K562 (cell line): Measurements from ENCODE around the gene STXBP6. TPM values are rescaled to one million over a fixed set of nuclear protein-coding genes. Genes with fewer than 3 reads are reported as not detected.

Source experiments
- ATAC-seq: fragments of 200-7000 bp; cut with Tn5 transposase; 3 replicates; pipeline ENCODE4 v1.9.1; 2020; ENCODE audit warnings: moderate library complexity
- BruUV-seq: library from RNA; stranded (reverse); fragments of 400-500 nt; replicated peaks from 2 replicates; lab custom pipeline; 2021; lab: Mats Ljungman, UMichigan
- CTCF ChIA-PET: fragments of 300-600 bp; formaldehyde crosslinking; extraction: SDS; loops from one replicate; lab custom pipeline; 2021; ENCODE audit warnings: low intra/inter-chr PET ratio; lab: Yijun Ruan, JAX
- POLR2A ChIA-PET: fragments of 300-600, 350-650 bp; sonication (Branson Sonifier 250); formaldehyde crosslinking; extraction: SDS; loops from one replicate; lab custom pipeline; 2021; ENCODE audit warnings: antibody characterized with exemption, inconsistent platforms; lab: Yijun Ruan, JAX
- DNase-seq, 4 experiments: peaks; one replicate each; pipeline versions ENCODE4 v3.0.0 to v3.0.0-alpha.2; 2011 to 2018; ENCODE audit warnings: low spot score in 3 of 4, mixed read lengths in 3 of 4; ENCODE audit errors: extremely low read depth in 1 of 4
- FAIRE-seq: peaks from 2 replicates; lab custom pipeline; 2011; peaks lifted over from hg19 to GRCh38; lab: Jason Lieb, UNC
- H2AFZ ChIP-seq: 2 replicates; pipeline ENCODE4 v1.6.0; 2011; ENCODE audit warnings: low read depth, low read length, control low read depth, inconsistent platforms
- H3K27ac ChIP-seq: fragments of 200-600 bp; 3 replicates; pipeline ENCODE4 v1.8.0; 2011; ENCODE audit warnings: low read depth, mild to moderate bottlenecking, control low read depth, inconsistent platforms, low read length, moderate library complexity, mixed read lengths; ENCODE audit errors: extremely low read depth
- H3K27me3 ChIP-seq, 2 experiments: fragments of 300-600 bp in 1 of 2; 2 replicates in 1 of 2; 3 replicates in 1 of 2; pipeline versions ENCODE4 v1.6.0 to v1.8.0; 2011; ENCODE audit warnings: inconsistent platforms in 2 of 2, low read length in 2 of 2, mild to moderate bottlenecking in 1 of 2, mixed read lengths in 1 of 2, moderate library complexity in 1 of 2; ENCODE audit not compliant: control insufficient read depth in 2 of 2, insufficient read depth in 2 of 2
- H3K36me3 ChIP-seq: fragments of 300-600 bp; 3 replicates; pipeline ENCODE4 v1.8.0; 2011; ENCODE audit warnings: mild to moderate bottlenecking, low read length, inconsistent platforms; ENCODE audit not compliant: control insufficient read depth, insufficient read depth
- H3K4me1 ChIP-seq, 2 experiments: fragments of 200-600 bp in 1 of 2; replicated peaks in 1 of 2; 2 replicates in 1 of 2; 3 replicates in 1 of 2; pipeline versions ENCODE4 v1.5.1 to v1.8.0; 2011; ENCODE audit warnings: inconsistent platforms in 2 of 2, low read length in 2 of 2, mild to moderate bottlenecking in 1 of 2, mixed read lengths in 1 of 2, moderate library complexity in 1 of 2; ENCODE audit not compliant: control insufficient read depth in 2 of 2, insufficient read depth in 2 of 2
- H3K4me2 ChIP-seq: 2 replicates; pipeline ENCODE4 v1.6.1; 2011; ENCODE audit warnings: low read length, control low read depth, inconsistent platforms, mixed read lengths; ENCODE audit not compliant: insufficient read depth
- H3K4me3 ChIP-seq: fragments of 200-600 bp; sonication (generic), shearing (Covaris generic); 2 replicates; pipeline ENCODE4 v1.5.1; 2016; ENCODE audit warnings: control low read depth, inconsistent platforms
- H3K79me2 ChIP-seq: fragments of 200-600 bp; 3 replicates; pipeline ENCODE4 v1.8.0; 2011; ENCODE audit warnings: low read length, inconsistent platforms; ENCODE audit not compliant: control insufficient read depth, insufficient read depth
- H3K9ac ChIP-seq, 2 experiments: 2 replicates each; pipeline versions ENCODE4 v1.6.0 to v1.6.1; 2011; ENCODE audit warnings: low read depth in 2 of 2, low read length in 2 of 2, control low read depth in 1 of 2, inconsistent platforms in 1 of 2, mild to moderate bottlenecking in 1 of 2, mixed read lengths in 1 of 2; ENCODE audit not compliant: insufficient read depth in 1 of 2
- H3K9me1 ChIP-seq: one replicate; pipeline ENCODE4 v1.6.0; 2011; ENCODE audit warnings: inconsistent platforms, mild to moderate bottlenecking, low read length, moderate library complexity; ENCODE audit not compliant: control insufficient read depth, insufficient read depth
- H3K9me3 ChIP-seq: replicated peaks from 2 replicates; pipeline ENCODE4 v1.5.1; 2011; ENCODE audit warnings: low read depth, low read length, inconsistent platforms; ENCODE audit not compliant: control insufficient read depth, insufficient read depth
- H4K20me1 ChIP-seq: replicated peaks from 2 replicates; pipeline ENCODE4 v1.6.1; 2011; ENCODE audit warnings: low read length, inconsistent platforms, mixed read lengths; ENCODE audit not compliant: control insufficient read depth, insufficient read depth
- ZBTB1 ChIP-seq: sonication (generic); formaldehyde crosslinking; IDR thresholded peaks from 2 replicates; pipeline ENCODE4 v1.8.1; 2023; ENCODE audit warnings: missing genetic modification reagents, low read depth, mild to moderate bottlenecking, borderline replicate concordance
- ZNF263 ChIP-seq: sonication (generic); formaldehyde crosslinking; IDR thresholded peaks from 2 replicates; pipeline ENCODE4 v1.8.0; 2022; ENCODE audit warnings: mild to moderate bottlenecking, missing genetic modification reagents, borderline replicate concordance
- WGBS: fragments of 100-300 bp; shearing (Covaris generic); methylation state at CpG from one replicate; pipeline ENCODE4 v1.1.6; 2016; ENCODE audit warnings: low coverage, mixed read lengths; ENCODE audit not compliant: insufficient coverage; ENCODE audit errors: missing lambda C conversion rate; 5-methylcytosine and 5-hydroxymethylcytosine counted together
- in situ Hi-C: fragments of 300-500 bp; cut with MboI; formaldehyde crosslinking; loops from 4 replicates; pipeline ENCODE4 v1.15.0; 2018; ENCODE audit warnings: inconsistent platforms, mixed read lengths
- intact Hi-C: fragments of 100-400 bp; cut with micrococcal nuclease; formaldehyde crosslinking; loops from 2 replicates; pipeline ENCODE4 v1.14.2; 2022
- polyA plus RNA-seq, 8 experiments: library from polyadenylated mRNA; depleted of rRNA in 4 of 8; stranded (reverse) in 5 of 8; unstranded in 3 of 8; fragments of >200 nt; fragmentation: Nextera tagmentation in 2 of 8; fragmentation: Illumina TruSeq in 1 of 8; extraction: Ambion mirVana in 2 of 8; extraction: Trizol in 1 of 8; gene quantifications; 2 replicates each; pipeline versions ENCODE4 v1.2.1 to v1.2.3, GENCODE V29; 2011 to 2014; ENCODE audit warnings: inconsistent platforms in 1 of 8, missing spikeins in 1 of 8
- total RNA-seq, 7 experiments: library from RNA; depleted of rRNA in 6 of 7; stranded (reverse); fragments of >200 nt in 6 of 7; fragmentation: Illumina TruSeq in 2 of 7; extraction: Trizol in 2 of 7; gene quantifications; 2 replicates each; pipeline versions ENCODE4 v1.2.1 to v1.2.3, GENCODE V29; 2011 to 2021; ENCODE audit warnings: low replicate concordance in 1 of 7
- TF ChIP-seq, protein P1 (sequence below): fragments of 450-650 bp; IDR thresholded peaks from 2 replicates; pipeline ENCODE4 v1.6.1; 2016; ENCODE audit warnings: mild to moderate bottlenecking, moderate library complexity

Gene STXBP6
- total and polyA plus RNA-seq, 9 of the 15 experiments (the other 6 are each of a cell fraction or from before 2014, with no cell fraction given) = 0.27 to 0.89 (median 0.59) TPM

DNA sequence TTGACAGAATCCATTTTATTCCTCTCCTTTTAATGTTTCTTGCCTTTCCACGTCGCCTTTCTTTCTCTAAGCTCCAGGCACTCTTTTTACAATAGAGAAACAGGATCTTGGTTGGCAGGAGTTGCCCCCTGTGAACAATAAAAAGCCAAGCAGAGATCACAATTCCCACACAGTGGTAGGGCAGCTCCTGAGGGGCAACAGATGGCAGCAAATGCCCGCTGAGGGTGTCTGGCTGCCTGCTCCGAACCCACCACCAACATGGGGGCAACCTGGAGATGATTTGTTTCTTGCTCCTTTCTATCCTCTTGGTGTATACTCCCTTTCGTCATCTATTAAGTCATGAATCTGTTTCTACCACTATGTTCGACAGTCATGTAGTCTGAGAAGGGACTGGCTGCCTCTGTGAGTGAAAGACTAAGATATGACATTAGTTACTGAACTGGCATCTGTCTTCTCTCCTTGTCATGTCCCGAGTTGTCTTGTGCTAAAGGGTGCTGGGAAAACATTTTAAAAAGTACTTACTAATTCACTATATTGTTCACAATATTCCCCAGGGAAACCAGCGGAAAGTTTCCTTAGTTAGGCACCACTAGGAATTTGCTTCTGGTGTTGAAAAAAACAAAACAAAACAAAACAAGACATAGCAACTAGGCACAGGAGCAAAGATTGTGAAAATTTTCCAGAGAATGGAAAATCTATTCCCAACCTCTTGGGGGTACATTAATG lies 170.1 kb downstream of the STXBP6 start:
- H3K4me2 ChIP-seq = no peak overlapping the region
- in situ Hi-C loops = no loop called here
- no peak overlapping the region for H3K27ac ChIP-seq
- no TSS peak for BruUV-seq
- no peaks in the 10 kb centered on the region for H3K36me3 ChIP-seq
- H4K20me1 ChIP-seq = no peaks in the 10 kb centered on the region
- ATAC-seq (no peak), DNase-seq (no peak), FAIRE-seq (no peak)
- no peak for TF ChIP-seq ZNF263 (CRISPR knock-in tag)
- H3K27me3 ChIP-seq = no peaks in the 10 kb centered on the region
- no peak overlapping the region for H3K9ac ChIP-seq
- CTCF ChIA-PET = no interaction called here
- intact Hi-C loops = no loop called here
- no peak overlapping the region for H3K4me3 ChIP-seq
- H3K9me3 ChIP-seq = no peaks in the 10 kb centered on the region
- H3K4me1 ChIP-seq = no peaks in the 10 kb centered on the region
- no peaks in the 10 kb centered on the region for H3K79me2 ChIP-seq
- no peak overlapping the region for H2AFZ ChIP-seq
- 2% methylated on average over 8 of the region's 8 CpGs for WGBS
- POLR2A ChIA-PET = no interaction called here
- H3K9me1 ChIP-seq = no peaks in the 10 kb centered on the region

DNA sequence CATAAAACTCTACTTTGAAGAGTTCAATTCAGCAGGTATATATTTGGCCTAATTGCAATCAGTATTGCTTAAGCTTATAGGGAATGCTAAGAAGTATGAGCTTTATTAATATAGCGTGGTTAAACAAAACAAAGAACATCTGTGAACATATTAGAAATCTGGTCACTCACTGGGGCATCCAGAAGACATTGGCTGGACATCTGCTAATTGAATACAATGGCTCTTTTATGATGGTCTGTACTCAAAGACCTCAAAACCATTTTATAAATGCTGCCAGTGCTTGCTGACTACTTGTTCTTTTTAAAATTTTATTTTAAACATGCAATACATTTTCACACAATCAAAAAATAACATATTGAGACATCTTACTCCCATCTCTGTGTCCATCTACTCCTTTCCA lies 173.0 kb downstream of the STXBP6 start:
- 0% methylated on average over 1 of the region's 1 CpG for WGBS
- in situ Hi-C loops = no loop called here
- DNase-seq (no peak), ATAC-seq (no peak), FAIRE-seq (no peak)
- no peaks in the 10 kb centered on the region for H3K79me2 ChIP-seq
- H3K9me1 ChIP-seq = no peaks in the 10 kb centered on the region
- CTCF ChIA-PET = no interaction called here
- H3K27me3 ChIP-seq = no peaks in the 10 kb centered on the region
- H3K27ac ChIP-seq = no peak overlapping the region
- intact Hi-C loops = no loop called here
- H3K4me2 ChIP-seq = no peak overlapping the region
- no TSS peak for BruUV-seq
- no peak overlapping the region for H3K4me3 ChIP-seq
- H3K9ac ChIP-seq = no peak overlapping the region
- POLR2A ChIA-PET = interaction anchor here (1.2 kb wide), 1 partner anchor 9 kb away, joined by 3 read pairs; no protein-coding TSS in a partner anchor
- no peak overlapping the region for H2AFZ ChIP-seq
- no peaks in the 10 kb centered on the region for H4K20me1 ChIP-seq
- H3K36me3 ChIP-seq = no peaks in the 10 kb centered on the region
- H3K4me1 ChIP-seq = no peaks in the 10 kb centered on the region
- H3K9me3 ChIP-seq = no peaks in the 10 kb centered on the region
- TF ChIP-seq, protein P1, sequence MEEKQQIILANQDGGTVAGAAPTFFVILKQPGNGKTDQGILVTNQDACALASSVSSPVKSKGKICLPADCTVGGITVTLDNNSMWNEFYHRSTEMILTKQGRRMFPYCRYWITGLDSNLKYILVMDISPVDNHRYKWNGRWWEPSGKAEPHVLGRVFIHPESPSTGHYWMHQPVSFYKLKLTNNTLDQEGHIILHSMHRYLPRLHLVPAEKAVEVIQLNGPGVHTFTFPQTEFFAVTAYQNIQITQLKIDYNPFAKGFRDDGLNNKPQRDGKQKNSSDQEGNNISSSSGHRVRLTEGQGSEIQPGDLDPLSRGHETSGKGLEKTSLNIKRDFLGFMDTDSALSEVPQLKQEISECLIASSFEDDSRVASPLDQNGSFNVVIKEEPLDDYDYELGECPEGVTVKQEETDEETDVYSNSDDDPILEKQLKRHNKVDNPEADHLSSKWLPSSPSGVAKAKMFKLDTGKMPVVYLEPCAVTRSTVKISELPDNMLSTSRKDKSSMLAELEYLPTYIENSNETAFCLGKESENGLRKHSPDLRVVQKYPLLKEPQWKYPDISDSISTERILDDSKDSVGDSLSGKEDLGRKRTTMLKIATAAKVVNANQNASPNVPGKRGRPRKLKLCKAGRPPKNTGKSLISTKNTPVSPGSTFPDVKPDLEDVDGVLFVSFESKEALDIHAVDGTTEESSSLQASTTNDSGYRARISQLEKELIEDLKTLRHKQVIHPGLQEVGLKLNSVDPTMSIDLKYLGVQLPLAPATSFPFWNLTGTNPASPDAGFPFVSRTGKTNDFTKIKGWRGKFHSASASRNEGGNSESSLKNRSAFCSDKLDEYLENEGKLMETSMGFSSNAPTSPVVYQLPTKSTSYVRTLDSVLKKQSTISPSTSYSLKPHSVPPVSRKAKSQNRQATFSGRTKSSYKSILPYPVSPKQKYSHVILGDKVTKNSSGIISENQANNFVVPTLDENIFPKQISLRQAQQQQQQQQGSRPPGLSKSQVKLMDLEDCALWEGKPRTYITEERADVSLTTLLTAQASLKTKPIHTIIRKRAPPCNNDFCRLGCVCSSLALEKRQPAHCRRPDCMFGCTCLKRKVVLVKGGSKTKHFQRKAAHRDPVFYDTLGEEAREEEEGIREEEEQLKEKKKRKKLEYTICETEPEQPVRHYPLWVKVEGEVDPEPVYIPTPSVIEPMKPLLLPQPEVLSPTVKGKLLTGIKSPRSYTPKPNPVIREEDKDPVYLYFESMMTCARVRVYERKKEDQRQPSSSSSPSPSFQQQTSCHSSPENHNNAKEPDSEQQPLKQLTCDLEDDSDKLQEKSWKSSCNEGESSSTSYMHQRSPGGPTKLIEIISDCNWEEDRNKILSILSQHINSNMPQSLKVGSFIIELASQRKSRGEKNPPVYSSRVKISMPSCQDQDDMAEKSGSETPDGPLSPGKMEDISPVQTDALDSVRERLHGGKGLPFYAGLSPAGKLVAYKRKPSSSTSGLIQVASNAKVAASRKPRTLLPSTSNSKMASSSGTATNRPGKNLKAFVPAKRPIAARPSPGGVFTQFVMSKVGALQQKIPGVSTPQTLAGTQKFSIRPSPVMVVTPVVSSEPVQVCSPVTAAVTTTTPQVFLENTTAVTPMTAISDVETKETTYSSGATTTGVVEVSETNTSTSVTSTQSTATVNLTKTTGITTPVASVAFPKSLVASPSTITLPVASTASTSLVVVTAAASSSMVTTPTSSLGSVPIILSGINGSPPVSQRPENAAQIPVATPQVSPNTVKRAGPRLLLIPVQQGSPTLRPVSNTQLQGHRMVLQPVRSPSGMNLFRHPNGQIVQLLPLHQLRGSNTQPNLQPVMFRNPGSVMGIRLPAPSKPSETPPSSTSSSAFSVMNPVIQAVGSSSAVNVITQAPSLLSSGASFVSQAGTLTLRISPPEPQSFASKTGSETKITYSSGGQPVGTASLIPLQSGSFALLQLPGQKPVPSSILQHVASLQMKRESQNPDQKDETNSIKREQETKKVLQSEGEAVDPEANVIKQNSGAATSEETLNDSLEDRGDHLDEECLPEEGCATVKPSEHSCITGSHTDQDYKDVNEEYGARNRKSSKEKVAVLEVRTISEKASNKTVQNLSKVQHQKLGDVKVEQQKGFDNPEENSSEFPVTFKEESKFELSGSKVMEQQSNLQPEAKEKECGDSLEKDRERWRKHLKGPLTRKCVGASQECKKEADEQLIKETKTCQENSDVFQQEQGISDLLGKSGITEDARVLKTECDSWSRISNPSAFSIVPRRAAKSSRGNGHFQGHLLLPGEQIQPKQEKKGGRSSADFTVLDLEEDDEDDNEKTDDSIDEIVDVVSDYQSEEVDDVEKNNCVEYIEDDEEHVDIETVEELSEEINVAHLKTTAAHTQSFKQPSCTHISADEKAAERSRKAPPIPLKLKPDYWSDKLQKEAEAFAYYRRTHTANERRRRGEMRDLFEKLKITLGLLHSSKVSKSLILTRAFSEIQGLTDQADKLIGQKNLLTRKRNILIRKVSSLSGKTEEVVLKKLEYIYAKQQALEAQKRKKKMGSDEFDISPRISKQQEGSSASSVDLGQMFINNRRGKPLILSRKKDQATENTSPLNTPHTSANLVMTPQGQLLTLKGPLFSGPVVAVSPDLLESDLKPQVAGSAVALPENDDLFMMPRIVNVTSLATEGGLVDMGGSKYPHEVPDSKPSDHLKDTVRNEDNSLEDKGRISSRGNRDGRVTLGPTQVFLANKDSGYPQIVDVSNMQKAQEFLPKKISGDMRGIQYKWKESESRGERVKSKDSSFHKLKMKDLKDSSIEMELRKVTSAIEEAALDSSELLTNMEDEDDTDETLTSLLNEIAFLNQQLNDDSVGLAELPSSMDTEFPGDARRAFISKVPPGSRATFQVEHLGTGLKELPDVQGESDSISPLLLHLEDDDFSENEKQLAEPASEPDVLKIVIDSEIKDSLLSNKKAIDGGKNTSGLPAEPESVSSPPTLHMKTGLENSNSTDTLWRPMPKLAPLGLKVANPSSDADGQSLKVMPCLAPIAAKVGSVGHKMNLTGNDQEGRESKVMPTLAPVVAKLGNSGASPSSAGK = no peak
- no peak for TF ChIP-seq ZBTB1
